ENCODE results near the gene ATP8B4.
A peak's percentile ranks its signal among the peaks of the same experiment; 100 is the strongest.

- TF ChIP-seq CTCF (IDR thresholded peaks at IDR 0.05) (peak; percentile 38 to 71 (median 58)), POLR2A (IDR thresholded peaks at IDR 0.05) (no peak)
Measured at GRCh38 chr15:50051811-50052419, 67.1 kb downstream of the ATP8B4 start.
